ENCODE measurements around the gene PPY.

The PPY gene

DNA sequence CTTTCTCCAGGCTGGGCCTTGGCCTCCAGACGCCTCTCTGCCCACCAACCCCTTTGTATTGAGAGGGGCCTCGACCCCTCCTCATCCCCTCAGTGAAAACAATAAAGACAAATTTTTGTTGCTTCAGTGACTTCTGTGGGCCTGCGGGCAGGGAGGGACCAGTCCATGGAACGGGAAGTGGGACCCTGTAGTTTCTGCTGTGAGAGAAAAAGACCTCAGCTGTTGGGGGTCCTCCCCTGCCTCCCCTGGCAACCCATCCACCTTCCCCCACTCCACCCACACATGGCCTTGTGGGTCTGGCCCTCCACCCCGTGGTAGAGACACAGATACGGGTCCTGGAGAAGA is 3.5 kb downstream of the PPY start:
- TF ChIP-seq, protein P1, sequence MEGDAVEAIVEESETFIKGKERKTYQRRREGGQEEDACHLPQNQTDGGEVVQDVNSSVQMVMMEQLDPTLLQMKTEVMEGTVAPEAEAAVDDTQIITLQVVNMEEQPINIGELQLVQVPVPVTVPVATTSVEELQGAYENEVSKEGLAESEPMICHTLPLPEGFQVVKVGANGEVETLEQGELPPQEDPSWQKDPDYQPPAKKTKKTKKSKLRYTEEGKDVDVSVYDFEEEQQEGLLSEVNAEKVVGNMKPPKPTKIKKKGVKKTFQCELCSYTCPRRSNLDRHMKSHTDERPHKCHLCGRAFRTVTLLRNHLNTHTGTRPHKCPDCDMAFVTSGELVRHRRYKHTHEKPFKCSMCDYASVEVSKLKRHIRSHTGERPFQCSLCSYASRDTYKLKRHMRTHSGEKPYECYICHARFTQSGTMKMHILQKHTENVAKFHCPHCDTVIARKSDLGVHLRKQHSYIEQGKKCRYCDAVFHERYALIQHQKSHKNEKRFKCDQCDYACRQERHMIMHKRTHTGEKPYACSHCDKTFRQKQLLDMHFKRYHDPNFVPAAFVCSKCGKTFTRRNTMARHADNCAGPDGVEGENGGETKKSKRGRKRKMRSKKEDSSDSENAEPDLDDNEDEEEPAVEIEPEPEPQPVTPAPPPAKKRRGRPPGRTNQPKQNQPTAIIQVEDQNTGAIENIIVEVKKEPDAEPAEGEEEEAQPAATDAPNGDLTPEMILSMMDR (conservative IDR thresholded peaks at IDR 0.05; ENCODE audit: low read depth, low read length): no peak
- no peak for DNase-seq (ENCODE audit: low read depth)
- H3K4me3 ChIP-seq (ENCODE audit: low read length): no peak overlapping the region

- no peak overlapping the region for H3K4me3 ChIP-seq (ENCODE audit: low read length)
- TF ChIP-seq, protein P1 (conservative IDR thresholded peaks at IDR 0.05; ENCODE audit: low read depth, low read length): no peak
- no peak for DNase-seq (ENCODE audit: low read depth)
Measured at GRCh38 chr17:43936434-43936833, 5.8 kb downstream of the PPY start.

DNA sequence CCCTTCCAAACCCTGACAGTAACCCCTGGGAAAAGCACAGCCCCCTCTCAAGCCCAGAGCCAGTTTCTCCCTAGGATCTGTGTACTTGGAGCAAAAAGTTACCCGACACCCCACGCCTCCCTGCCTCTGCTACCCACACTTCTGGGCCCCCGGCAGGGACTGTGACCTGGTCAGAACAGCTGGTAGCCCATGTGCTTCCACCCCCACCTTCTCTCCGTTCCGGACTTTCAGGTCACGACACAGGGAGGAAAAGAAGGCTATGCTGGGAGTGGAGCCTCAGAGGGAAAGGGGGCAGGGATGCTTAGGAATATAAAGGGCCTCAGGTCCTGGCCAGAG is 6.4 kb downstream of the PPY start:
- H3K4me3 ChIP-seq (ENCODE audit: low read length): no peak overlapping the region

DNA sequence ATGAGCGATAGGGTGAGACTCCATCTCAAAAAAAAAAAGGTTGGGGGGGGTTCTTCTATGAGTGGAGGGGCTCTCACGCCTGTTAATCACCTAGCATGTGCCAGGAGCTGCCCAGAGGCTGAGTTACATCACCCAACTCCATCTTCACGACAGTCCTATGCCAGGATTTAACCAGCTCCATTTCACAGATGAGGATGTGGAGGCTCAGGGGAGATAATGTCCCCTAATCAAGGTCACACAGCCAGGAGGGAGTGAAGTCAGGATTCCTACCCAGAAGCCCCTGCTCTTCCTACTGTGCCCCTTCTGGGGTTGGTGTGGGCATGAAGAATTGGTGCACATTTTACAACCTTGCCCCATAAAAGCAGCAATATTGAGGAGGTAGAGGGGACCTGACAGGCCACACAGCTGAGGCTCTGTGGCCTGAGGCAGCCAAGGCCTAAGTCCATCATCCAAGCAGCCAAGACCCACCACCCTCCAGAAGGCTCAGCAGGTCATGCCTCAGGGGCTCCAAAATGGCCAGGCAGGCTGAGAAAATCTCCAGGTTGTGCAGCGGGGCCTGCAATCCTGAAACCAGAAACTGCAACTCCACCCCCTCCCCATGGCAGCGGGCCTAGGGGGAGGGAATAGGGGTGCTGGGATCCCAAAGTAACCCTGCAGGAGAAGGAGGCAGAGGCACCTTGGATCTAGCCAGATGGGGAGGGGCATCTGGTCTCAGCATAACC is 6.9 kb downstream of the PPY start:
- DNase-seq (ENCODE audit: low read depth): no peak
- TF ChIP-seq, protein P1 (conservative IDR thresholded peaks at IDR 0.05; ENCODE audit: low read depth, low read length): no peak
- H3K4me3 ChIP-seq (ENCODE audit: low read length): no peak overlapping the region

More for the DNA sequence above, 6.4 kb downstream of the PPY start:
- TF ChIP-seq, protein P1 (conservative IDR thresholded peaks at IDR 0.05; ENCODE audit: low read depth, low read length): no peak
- DNase-seq (ENCODE audit: low read depth): no peak

- no peak for DNase-seq (ENCODE audit: low read depth)
- no peak overlapping the region for H3K4me3 ChIP-seq (ENCODE audit: low read length)
- TF ChIP-seq, protein P1 (conservative IDR thresholded peaks at IDR 0.05; ENCODE audit: low read depth, low read length): no peak
Measured at GRCh38 chr17:43932923-43933322, 9.4 kb downstream of the PPY start.

DNA sequence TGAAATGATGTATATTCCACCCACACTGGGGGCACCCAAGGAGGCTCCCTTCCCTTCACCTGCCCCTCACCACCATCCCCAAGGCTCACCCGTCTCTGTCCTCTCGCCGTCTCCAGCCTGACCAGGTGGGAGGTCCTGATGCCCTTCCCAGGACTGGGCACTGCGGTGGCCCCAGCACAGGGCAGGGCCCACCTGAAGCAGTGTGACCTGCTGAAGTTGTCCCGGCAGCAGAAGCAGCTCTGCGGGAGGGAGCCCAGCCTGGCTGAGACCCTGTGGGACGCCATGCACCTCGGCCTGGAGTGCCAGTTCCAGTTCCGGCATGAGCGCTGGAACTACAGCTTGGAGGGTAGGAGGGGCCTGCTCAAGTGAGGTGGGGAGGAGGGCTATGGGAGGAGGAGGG is 9.9 kb downstream of the PPY start:
- H3K4me3 ChIP-seq (ENCODE audit: low read length): no peak overlapping the region
- TF ChIP-seq, protein P1 (conservative IDR thresholded peaks at IDR 0.05; ENCODE audit: low read depth, low read length): no peak

DNA sequence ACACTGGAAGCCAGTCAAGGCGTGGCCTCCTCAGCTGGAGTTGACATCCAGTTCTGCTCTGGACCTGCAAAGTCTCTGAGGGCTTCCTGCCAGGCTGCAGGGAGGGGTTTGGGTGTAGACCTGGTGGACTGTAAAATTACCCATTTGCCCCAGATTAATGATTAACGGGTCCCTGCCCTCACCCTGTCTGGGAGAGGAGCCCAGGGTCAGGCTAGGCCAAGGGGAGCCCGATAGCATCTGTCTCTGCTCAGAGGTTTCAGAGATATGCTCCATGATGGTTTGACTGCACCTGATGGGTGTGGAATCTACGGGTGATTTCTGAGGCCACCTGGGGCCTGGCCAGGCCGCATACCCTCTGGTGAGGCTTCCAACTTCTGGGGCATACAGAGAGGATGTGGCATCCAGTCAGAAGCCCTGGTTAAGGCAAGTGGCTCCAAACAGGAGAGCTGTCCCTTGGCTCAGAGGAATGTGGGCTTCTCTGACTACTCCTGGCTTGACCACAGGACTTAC is 11.2 kb downstream of the PPY start:
- no peak for DNase-seq (ENCODE audit: low read depth)
- TF ChIP-seq, protein P1 (conservative IDR thresholded peaks at IDR 0.05; ENCODE audit: low read depth, low read length): no peak
- no peak overlapping the region for H3K4me3 ChIP-seq (ENCODE audit: low read length)

More for the DNA sequence above, 9.9 kb downstream of the PPY start:
- DNase-seq (ENCODE audit: low read depth): no peak
